AG04450 (cell line): ENCODE measurements around the gene ITM2C. TPM values are rescaled to one million over a fixed set of nuclear protein-coding genes. Genes with fewer than 3 reads are reported as not detected.

Experiments used
- CTCF ChIA-PET: fragments of 300-600, 350-600 bp; formaldehyde crosslinking; extraction: SDS; loops from one replicate; lab custom pipeline; 2022; ENCODE audit warnings: antibody characterized with exemption, inconsistent platforms; lab: Charles Lee
- POLR2A ChIA-PET: fragments of 350-600 bp; formaldehyde crosslinking; extraction: SDS; loops from one replicate; lab custom pipeline; 2021; ENCODE audit warnings: antibody characterized with exemption, inconsistent platforms; lab: Yijun Ruan, JAX
- DNase-seq: peaks from one replicate; pipeline ENCODE4 v3.0.0-alpha.2; 2011; ENCODE audit warnings: low read depth, low spot score
- H3K27ac ChIP-seq: one replicate; pipeline ENCODE4 v1.5.1; 2012; ENCODE audit warnings: low read depth, low read length, control low read depth
- H3K27me3 ChIP-seq: one replicate; pipeline ENCODE4 v1.6.0; 2012; ENCODE audit warnings: low read length; ENCODE audit not compliant: control insufficient read depth, insufficient read depth
- H3K4me3 ChIP-seq: 2 replicates; pipeline ENCODE4 v1.5.1; 2011; ENCODE audit warnings: mild to moderate bottlenecking, low read depth, low read length, control low read depth
- H3K9me3 ChIP-seq: 2 replicates; pipeline ENCODE4 v1.5.1; 2012; ENCODE audit warnings: low read length; ENCODE audit not compliant: control insufficient read depth, insufficient read depth
- polyA plus RNA-seq: library from polyadenylated mRNA; depleted of rRNA; stranded (reverse); fragments of >200 nt; gene quantifications from 2 replicates; pipeline ENCODE4 v1.2.3, GENCODE V29; 2011
- TF ChIP-seq, protein P1 (sequence below): IDR thresholded peaks from 2 replicates; pipeline ENCODE4 v1.5.1; 2011; ENCODE audit warnings: low read depth, low read length, control low read depth, inconsistent platforms

ITM2C gene
- polyA plus RNA-seq, 1 experiment, result 371 TPM

DNA sequence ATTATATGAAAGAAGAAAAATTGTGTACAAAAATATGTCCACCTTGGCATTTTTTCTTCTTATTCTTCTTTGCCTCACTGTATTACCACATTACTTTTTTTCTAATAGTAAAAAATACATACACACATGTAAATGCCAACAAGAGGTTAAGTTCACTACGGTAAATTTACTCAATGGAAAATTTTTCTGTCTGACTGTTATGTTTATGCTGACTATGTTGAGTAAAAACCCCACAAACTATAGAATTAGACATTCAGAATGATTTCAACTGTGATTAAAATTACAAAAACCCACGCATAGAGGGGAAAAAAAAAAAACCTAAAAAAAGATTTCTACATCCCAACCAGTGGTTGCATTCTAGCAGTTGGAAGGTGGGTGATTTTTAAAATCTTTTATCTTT is 54.9 kb downstream of the ITM2C start:
- ChIA-PET POLR2A (no interaction called here), CTCF (interaction anchor here (0.6 to 1.3 kb wide), 2 partner anchors 133 to 475 kb away, joined by 3 to 4 read pairs; no protein-coding TSS in a partner anchor)
- no peak for DNase-seq
- TF ChIP-seq, protein P1, sequence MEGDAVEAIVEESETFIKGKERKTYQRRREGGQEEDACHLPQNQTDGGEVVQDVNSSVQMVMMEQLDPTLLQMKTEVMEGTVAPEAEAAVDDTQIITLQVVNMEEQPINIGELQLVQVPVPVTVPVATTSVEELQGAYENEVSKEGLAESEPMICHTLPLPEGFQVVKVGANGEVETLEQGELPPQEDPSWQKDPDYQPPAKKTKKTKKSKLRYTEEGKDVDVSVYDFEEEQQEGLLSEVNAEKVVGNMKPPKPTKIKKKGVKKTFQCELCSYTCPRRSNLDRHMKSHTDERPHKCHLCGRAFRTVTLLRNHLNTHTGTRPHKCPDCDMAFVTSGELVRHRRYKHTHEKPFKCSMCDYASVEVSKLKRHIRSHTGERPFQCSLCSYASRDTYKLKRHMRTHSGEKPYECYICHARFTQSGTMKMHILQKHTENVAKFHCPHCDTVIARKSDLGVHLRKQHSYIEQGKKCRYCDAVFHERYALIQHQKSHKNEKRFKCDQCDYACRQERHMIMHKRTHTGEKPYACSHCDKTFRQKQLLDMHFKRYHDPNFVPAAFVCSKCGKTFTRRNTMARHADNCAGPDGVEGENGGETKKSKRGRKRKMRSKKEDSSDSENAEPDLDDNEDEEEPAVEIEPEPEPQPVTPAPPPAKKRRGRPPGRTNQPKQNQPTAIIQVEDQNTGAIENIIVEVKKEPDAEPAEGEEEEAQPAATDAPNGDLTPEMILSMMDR, result no peak
- H3K27ac ChIP-seq, result no peak overlapping the region
- no peak overlapping the region for H3K4me3 ChIP-seq
- peaks cover 31% of the 10 kb centered on the region for H3K27me3 ChIP-seq
- H3K9me3 ChIP-seq, result peaks cover 4% of the 10 kb centered on the region; the same call in 1 of the 2 replicates

DNA sequence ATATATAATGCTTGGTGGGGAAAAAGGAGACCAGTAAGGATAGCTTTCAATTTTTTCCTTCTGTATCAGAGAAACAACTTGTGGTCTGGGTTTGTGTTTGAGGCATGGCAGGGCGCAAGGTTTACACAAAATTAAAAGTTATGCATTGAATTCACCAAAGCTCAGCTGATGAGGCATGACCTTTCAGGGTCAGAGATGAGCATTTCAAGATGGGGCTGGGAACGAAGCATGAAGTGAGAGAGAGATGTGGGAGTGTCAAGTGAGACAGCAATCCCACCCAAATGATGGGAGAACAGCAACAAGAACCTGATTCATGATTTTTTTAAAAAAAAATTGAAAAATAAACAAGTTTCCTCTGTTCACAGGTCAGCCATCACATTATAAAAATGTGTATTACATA is 55.4 kb downstream of the ITM2C start:
- ChIA-PET CTCF (interaction anchor here (0.6 to 1.3 kb wide), 2 partner anchors 132 to 474 kb away, joined by 3 to 4 read pairs; no protein-coding TSS in a partner anchor), POLR2A (no interaction called here)
- no peak for DNase-seq
- peaks cover 1% of the 10 kb centered on the region; the same call in 1 of the 2 replicates for H3K9me3 ChIP-seq
- H3K27me3 ChIP-seq, result peaks cover 29% of the 10 kb centered on the region
- H3K4me3 ChIP-seq, result no peak overlapping the region
- TF ChIP-seq, protein P1, result no peak
- H3K27ac ChIP-seq, result no peak overlapping the region

DNA sequence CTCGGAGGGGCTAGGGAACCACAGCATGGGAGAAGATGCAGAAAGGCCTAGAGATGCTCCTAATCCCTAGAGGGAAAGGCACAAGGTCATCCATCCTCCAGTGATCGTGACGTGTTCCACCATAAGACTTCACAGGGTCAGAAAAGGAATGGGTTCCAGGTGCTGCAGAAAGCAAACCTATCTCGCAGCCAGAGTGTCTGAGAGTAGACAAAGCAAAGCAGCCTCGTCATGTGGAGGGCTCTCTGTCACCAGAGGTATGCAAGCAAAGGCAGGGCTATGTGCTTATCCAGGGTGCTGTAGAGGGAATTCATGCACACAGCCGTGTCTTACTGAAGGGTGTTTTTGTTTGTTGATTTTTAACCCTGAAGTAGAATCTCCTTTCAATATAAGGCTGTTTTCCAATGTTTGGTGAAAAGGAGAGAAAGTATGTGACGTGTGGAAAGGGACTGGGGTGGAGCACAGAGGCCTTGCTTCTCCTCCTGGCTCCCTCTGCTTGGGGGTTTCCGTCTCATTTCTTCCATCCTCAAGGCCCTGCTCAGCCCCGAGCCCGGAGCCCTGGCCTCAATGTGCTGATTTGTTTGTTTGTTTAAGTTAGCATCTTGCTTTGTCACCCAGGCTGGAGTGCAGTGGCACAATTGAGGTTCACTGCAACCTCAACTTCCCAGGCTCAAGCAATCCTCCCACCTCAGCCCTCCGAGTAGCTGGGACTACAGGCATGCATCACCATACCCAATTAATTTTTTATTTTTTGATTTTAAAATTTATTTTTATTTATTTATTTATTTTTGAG is 57.3 kb downstream of the ITM2C start:
- Histone ChIP-seq H3K4me3 (no peak overlapping the region), H3K9me3 (no peaks in the 10 kb centered on the region), H3K27me3 (peaks cover 22% of the 10 kb centered on the region), H3K27ac (no peak overlapping the region)
- TF ChIP-seq, protein P1, result no peak
- ChIA-PET CTCF (no interaction called here), POLR2A (no interaction called here)
- no peak for DNase-seq

DNA sequence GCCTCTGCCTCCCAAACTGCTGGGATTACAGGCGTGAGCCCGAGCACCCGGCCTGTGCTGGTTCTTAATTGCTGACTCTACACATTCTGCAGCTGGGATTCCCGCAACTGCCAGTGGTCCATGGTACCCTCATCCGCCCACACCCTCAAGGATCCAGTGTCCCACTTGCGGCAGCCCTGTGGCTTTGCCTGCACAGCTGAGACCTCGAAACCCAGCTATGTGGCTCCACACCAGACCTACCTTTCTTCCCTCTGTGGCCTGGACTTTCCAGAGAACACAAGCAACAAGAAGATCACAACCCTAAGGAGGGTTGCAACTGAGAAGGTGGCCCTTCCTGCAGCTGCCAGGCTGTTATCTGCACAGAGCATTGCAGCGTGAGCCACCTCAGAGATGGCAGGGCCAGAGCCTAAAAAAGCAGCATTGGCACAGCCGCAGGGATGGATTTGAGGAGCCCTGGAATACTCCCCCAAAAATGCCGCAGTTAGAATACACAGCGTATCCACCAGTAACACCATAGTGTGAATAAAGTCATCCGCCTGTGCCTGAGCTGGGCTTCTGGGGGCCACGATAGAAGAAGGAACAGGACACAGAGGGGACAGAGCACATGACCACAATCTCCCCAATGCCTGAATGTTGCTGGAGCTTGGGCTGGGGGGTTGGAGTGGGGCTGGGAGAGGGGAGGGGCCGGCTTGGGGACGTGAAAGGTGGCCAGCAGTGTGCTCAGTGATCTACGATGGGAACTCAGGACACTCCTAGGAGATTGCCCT is 58.4 kb downstream of the ITM2C start:
- Histone ChIP-seq H3K27ac (no peak overlapping the region), H3K9me3 (no peaks in the 10 kb centered on the region), H3K4me3 (no peak overlapping the region), H3K27me3 (peaks cover 21% of the 10 kb centered on the region)
- DNase-seq, result no peak
- ChIA-PET CTCF (interaction anchor here (1.1 kb wide), 1 partner anchor 21 kb away, joined by 3 read pairs; no protein-coding TSS in a partner anchor), POLR2A (no interaction called here)
- TF ChIP-seq, protein P1, result no peak
